SK-N-SH (cell line): ENCODE data around the gene TRAF4. TPM values are rescaled to one million over a fixed set of nuclear protein-coding genes. Genes with fewer than 3 reads are reported as not detected.

Experiments
- CTCF ChIA-PET: fragments of 300-600, 350-600 bp; formaldehyde crosslinking; extraction: SDS; loops from one replicate; lab custom pipeline; 2021; lab: Yijun Ruan, JAX
- POLR2A ChIA-PET: fragments of 350-600 bp; sonication (Branson Sonifier 250); formaldehyde crosslinking; extraction: SDS; loops from one replicate; lab custom pipeline; 2020; ENCODE audit warnings: antibody characterized with exemption, inconsistent platforms; lab: Yijun Ruan, JAX
- DNase-seq: peaks from one replicate; pipeline ENCODE4 v3.0.0; 2012
- H2AFZ ChIP-seq: fragments of 200-600 bp; sonication (generic); 2 replicates; pipeline ENCODE4 v1.8.1; 2016; ENCODE audit warnings: antibody characterized with exemption, mild to moderate bottlenecking, low read depth
- H3F3A ChIP-seq: fragments of 200-600 bp; sonication (generic); replicated peaks from 2 replicates; pipeline ENCODE3; 2016; ENCODE audit warnings: antibody characterized with exemption, mild to moderate bottlenecking; ENCODE audit not compliant: insufficient read depth
- H3K27ac ChIP-seq, 2 experiments: fragments of 200-500 bp in 1 of 2; fragments of 200-600 bp in 1 of 2; sonication (Bioruptor generic) in 1 of 2; sonication (generic), shearing (Covaris generic) in 1 of 2; 2 replicates each; pipeline versions ENCODE4 v1.5.1 to v1.6.1; 2014 to 2016; ENCODE audit warnings: low read depth in 2 of 2, inconsistent platforms in 1 of 2, low read length in 1 of 2, mild to moderate bottlenecking in 1 of 2, mixed read lengths in 1 of 2
- H3K27me3 ChIP-seq: fragments of 200-600 bp; sonication (generic), shearing (Covaris generic); 2 replicates; pipeline ENCODE4 v1.6.1; 2016; ENCODE audit warnings: mixed run types; ENCODE audit not compliant: insufficient read depth
- H3K36me3 ChIP-seq, 2 experiments: fragments of 200-500 bp in 1 of 2; fragments of 200-600 bp in 1 of 2; sonication (Bioruptor generic) in 1 of 2; sonication (generic) in 1 of 2; replicated peaks in 1 of 2; 2 replicates each; pipeline versions ENCODE3 to v1.5.1; 2014 to 2016; ENCODE audit warnings: low read length in 1 of 2, mild to moderate bottlenecking in 1 of 2; ENCODE audit not compliant: insufficient read depth in 2 of 2, control insufficient read depth in 1 of 2
- H3K4me1 ChIP-seq, 2 experiments: fragments of 200-500 bp in 1 of 2; fragments of 200-600 bp in 1 of 2; sonication (Bioruptor generic) in 1 of 2; sonication (generic), shearing (Covaris generic) in 1 of 2; 2 replicates each; pipeline versions ENCODE4 v1.5.1 to v1.6.1; 2014 to 2016; ENCODE audit warnings: low read depth in 1 of 2, low read length in 1 of 2, mixed run types in 1 of 2; ENCODE audit not compliant: insufficient read depth in 2 of 2, control insufficient read depth in 1 of 2
- H3K4me2 ChIP-seq: fragments of 200-600 bp; sonication (generic), shearing (Covaris generic); 2 replicates; pipeline ENCODE4 v1.6.1; 2017; ENCODE audit warnings: mixed run types
- H3K4me3 ChIP-seq, 2 experiments: fragments of 200-500 bp in 1 of 2; fragments of 200-600 bp in 1 of 2; sonication (Bioruptor generic) in 1 of 2; sonication (generic), shearing (Covaris generic) in 1 of 2; 2 replicates each; pipeline versions ENCODE4 v1.5.1 to v1.8.1; 2014 to 2016; ENCODE audit warnings: low read depth in 2 of 2, inconsistent platforms in 1 of 2, low read length in 1 of 2, mild to moderate bottlenecking in 1 of 2, mixed read lengths in 1 of 2, moderate library complexity in 1 of 2
- H3K79me2 ChIP-seq: fragments of 200-600 bp; sonication (generic); 2 replicates; pipeline ENCODE4 v1.8.1; 2017; ENCODE audit warnings: mild to moderate bottlenecking; ENCODE audit not compliant: insufficient read depth
- H3K9ac ChIP-seq: fragments of 200-600 bp; sonication (generic); 2 replicates; pipeline ENCODE4 v1.6.1; 2017; ENCODE audit warnings: mixed run types
- H3K9me2 ChIP-seq: fragments of 200-600 bp; sonication (generic); 2 replicates; pipeline ENCODE4 v1.6.1; 2017; ENCODE audit warnings: mixed run types
- H3K9me3 ChIP-seq: fragments of 200-600 bp; sonication (generic); 2 replicates; pipeline ENCODE4 v1.6.1; 2017; ENCODE audit warnings: mixed run types, mild to moderate bottlenecking, moderate library complexity
- H4K20me1 ChIP-seq: fragments of 200-600 bp; sonication (generic); 2 replicates; pipeline ENCODE4 v1.6.1; 2017; ENCODE audit warnings: mild to moderate bottlenecking, mixed run types; ENCODE audit not compliant: insufficient read depth
- ELF1 ChIP-seq: IDR thresholded peaks from 2 replicates; pipeline ENCODE4 v1.4.0; 2012
- EP300 ChIP-seq, 2 experiments: IDR thresholded peaks; 2 replicates each; pipeline versions ENCODE4 v1.4.0 to v1.6.1; 2012; ENCODE audit warnings: borderline replicate concordance in 1 of 2, low read depth in 1 of 2, low read length in 1 of 2
- EZH2phosphoT487 ChIP-seq: fragments of 200-600 bp; sonication (generic); IDR thresholded peaks from 2 replicates; pipeline ENCODE4 v1.6.1; 2017; ENCODE audit warnings: low read depth, mixed run types, mild to moderate bottlenecking, antibody characterized with exemption, moderate library complexity, borderline replicate concordance
- FOXJ3 ChIP-seq: sonication (generic); formaldehyde crosslinking; IDR thresholded peaks from 2 replicates; pipeline ENCODE4 v1.5.1; 2020; ENCODE audit warnings: mild to moderate bottlenecking, missing genetic modification reagents
- IRF3 ChIP-seq: fragments of 150-350 bp; IDR thresholded peaks from 2 replicates; pipeline ENCODE4 v1.6.1; 2016; ENCODE audit warnings: mild to moderate bottlenecking, low read depth, low read length
- MXI1 ChIP-seq: IDR thresholded peaks from 2 replicates; pipeline ENCODE4 v1.6.1; 2012; ENCODE audit warnings: mild to moderate bottlenecking, low read depth, low read length, improper control_type of control experiment
- PBX3 ChIP-seq: IDR thresholded peaks from 2 replicates; pipeline ENCODE4; 2012
- POLR2AphosphoS5 ChIP-seq: IDR thresholded peaks from 2 replicates; pipeline ENCODE4 v1.6.1; 2012; ENCODE audit warnings: low read depth, low read length
- REST ChIP-seq: IDR thresholded peaks from 2 replicates; pipeline ENCODE4 v1.6.1; 2012; ENCODE audit warnings: mild to moderate bottlenecking, low read depth, low read length, moderate library complexity
- RFX5 ChIP-seq: IDR thresholded peaks from 2 replicates; pipeline ENCODE4 v1.6.1; 2012; ENCODE audit warnings: mild to moderate bottlenecking, improper control_type of control experiment, low read length
- SIN3A ChIP-seq: IDR thresholded peaks from 2 replicates; pipeline ENCODE4 v1.6.1; 2012; ENCODE audit warnings: low read depth, mild to moderate bottlenecking, low read length, moderate library complexity, borderline replicate concordance
- SMC3 ChIP-seq: IDR thresholded peaks from 2 replicates; pipeline ENCODE4 v1.6.1; 2012; ENCODE audit warnings: low read depth, low read length, improper control_type of control experiment
- USF2 ChIP-seq: fragments of 150-350 bp; IDR thresholded peaks from 2 replicates; pipeline ENCODE4 v1.6.1; 2017; ENCODE audit warnings: antibody characterized with exemption, low read length, low read depth, borderline replicate concordance
- WGBS: methylation state at CpG from one replicate; pipeline ENCODE4 v1.1.6; 2017; ENCODE audit warnings: low lambda C conversion rate; 5-methylcytosine and 5-hydroxymethylcytosine counted together
- polyA plus RNA-seq, 3 experiments: library from polyadenylated mRNA; depleted of rRNA; stranded (reverse); fragments of >200 nt; gene quantifications; 2 replicates each; pipeline ENCODE4 v1.2.3, GENCODE V29; 2012
- TF ChIP-seq, protein P1 (sequence below): IDR thresholded peaks from 2 replicates; pipeline ENCODE4 v1.4.0; 2012; ENCODE audit warnings: low read depth
- TF ChIP-seq, protein P2 (sequence below): IDR thresholded peaks from 2 replicates; pipeline ENCODE4 v1.4.0; 2012; ENCODE audit warnings: low read depth, borderline replicate concordance

Gene TRAF4
- polyA plus RNA-seq, 1 of the 3 experiments (the other 2 are of a cell fraction): 95.7 TPM

GRCh38 chr17:28722417-28723158 is 21.2 kb upstream of the TRAF4 start:
- ChIA-PET POLR2A (interaction anchor here (3.6 to 3.8 kb wide), 2 partner anchors 12 to 23 kb away, joined by 45 to 46 read pairs; partner anchors contain the start of genes PROCA1 and TRAF4), CTCF (interaction anchor here (11.1 kb wide), 1 partner anchor 26 kb away, joined by 612 read pairs; the partner anchor contains the start of gene TRAF4)
- H3K27me3 ChIP-seq: no peaks in the 10 kb centered on the region
- peak overlapping the region; percentile 12 to 86; a peak in 1 of 4 replicates for H3K27ac ChIP-seq
- peaks cover 36% of the 10 kb centered on the region for H3K79me2 ChIP-seq
- H2AFZ ChIP-seq: no peak overlapping the region
- H3F3A ChIP-seq: peaks cover 68% of the 10 kb centered on the region
- H3K9ac ChIP-seq: no peak overlapping the region; the same call in 1 of the 2 replicates
- peaks cover 38 to 41% of the 10 kb centered on the region in 2 experiments for H3K36me3 ChIP-seq
- H3K9me3 ChIP-seq: no peaks in the 10 kb centered on the region
- no peaks in the 10 kb centered on the region for H3K9me2 ChIP-seq
- TF ChIP-seq ELF1: no peak
- no peak for TF ChIP-seq FOXJ3
- TF ChIP-seq RFX5: no peak
- TF ChIP-seq USF2: no peak
- TF ChIP-seq MXI1: no peak
- TF ChIP-seq SIN3A: no peak
- TF ChIP-seq REST: no peak
- TF ChIP-seq POLR2AphosphoS5: no peak
- no peak for TF ChIP-seq EZH2phosphoT487
- no peak for TF ChIP-seq EP300 (IDR thresholded peaks at IDR 0.05; ENCODE audit: borderline replicate concordance in 1 of 2, low read depth in 1 of 2, low read length in 1 of 2)
- TF ChIP-seq PBX3: no peak
- TF ChIP-seq SMC3: no peak
- TF ChIP-seq, protein P1, sequence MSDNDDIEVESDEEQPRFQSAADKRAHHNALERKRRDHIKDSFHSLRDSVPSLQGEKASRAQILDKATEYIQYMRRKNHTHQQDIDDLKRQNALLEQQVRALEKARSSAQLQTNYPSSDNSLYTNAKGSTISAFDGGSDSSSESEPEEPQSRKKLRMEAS: no peak
- TF ChIP-seq, protein P2, sequence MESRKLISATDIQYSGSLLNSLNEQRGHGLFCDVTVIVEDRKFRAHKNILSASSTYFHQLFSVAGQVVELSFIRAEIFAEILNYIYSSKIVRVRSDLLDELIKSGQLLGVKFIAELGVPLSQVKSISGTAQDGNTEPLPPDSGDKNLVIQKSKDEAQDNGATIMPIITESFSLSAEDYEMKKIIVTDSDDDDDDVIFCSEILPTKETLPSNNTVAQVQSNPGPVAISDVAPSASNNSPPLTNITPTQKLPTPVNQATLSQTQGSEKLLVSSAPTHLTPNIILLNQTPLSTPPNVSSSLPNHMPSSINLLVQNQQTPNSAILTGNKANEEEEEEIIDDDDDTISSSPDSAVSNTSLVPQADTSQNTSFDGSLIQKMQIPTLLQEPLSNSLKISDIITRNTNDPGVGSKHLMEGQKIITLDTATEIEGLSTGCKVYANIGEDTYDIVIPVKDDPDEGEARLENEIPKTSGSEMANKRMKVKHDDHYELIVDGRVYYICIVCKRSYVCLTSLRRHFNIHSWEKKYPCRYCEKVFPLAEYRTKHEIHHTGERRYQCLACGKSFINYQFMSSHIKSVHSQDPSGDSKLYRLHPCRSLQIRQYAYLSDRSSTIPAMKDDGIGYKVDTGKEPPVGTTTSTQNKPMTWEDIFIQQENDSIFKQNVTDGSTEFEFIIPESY: no peak
- no peak for TF ChIP-seq IRF3
- WGBS: 71% methylated on average over 7 of the region's 7 CpGs
- H3K4me1 ChIP-seq: peaks cover 16 to 38% of the 10 kb centered on the region in 2 experiments
- no peak for DNase-seq
- peaks cover 36% of the 10 kb centered on the region for H4K20me1 ChIP-seq
- peak overlapping the region; percentile 92 for H3K4me2 ChIP-seq
- 0 out of 4 replicates have a peak overlapping the region, but pooled peaks of 1 of the 2 experiments have one; percentile 98 for H3K4me3 ChIP-seq
